HEK293 (cell line): ENCODE results near the gene DRP2.

Source experiments
- CTCF ChIA-PET: fragments of 350-600 bp; formaldehyde crosslinking; extraction: SDS; loops from one replicate; lab custom pipeline; 2021; ENCODE audit warnings: antibody characterized with exemption; lab: Yijun Ruan, JAX
- POLR2A ChIA-PET: fragments of 300-600 bp; formaldehyde crosslinking; extraction: SDS; loops from one replicate; lab custom pipeline; 2020; ENCODE audit warnings: antibody characterized with exemption, inconsistent platforms; lab: Yijun Ruan, JAX
- H3K27ac ChIP-seq: fragments of 200-500 bp; sonication (Bioruptor generic); 2 replicates; pipeline ENCODE4 v1.5.1; 2014; ENCODE audit warnings: low read depth, low read length, control low read depth, inconsistent platforms; ENCODE audit errors: extremely low read depth
- H3K36me3 ChIP-seq, 2 experiments: fragments of 200-500 bp in 1 of 2; sonication (Bioruptor generic) in 1 of 2; 1 replicate in 1 of 2; 2 replicates in 1 of 2; pipeline ENCODE4 v1.5.1; 2014 to 2017; ENCODE audit warnings: inconsistent platforms in 2 of 2, low read length in 2 of 2; ENCODE audit not compliant: control insufficient read depth in 2 of 2, insufficient read depth in 1 of 2
- H3K4me1 ChIP-seq: fragments of 200-500 bp; sonication (Bioruptor generic); 2 replicates; pipeline ENCODE4 v1.5.1; 2014; ENCODE audit warnings: mild to moderate bottlenecking, low read length, inconsistent platforms; ENCODE audit not compliant: control insufficient read depth, insufficient read depth
- H3K4me3 ChIP-seq: 2 replicates; pipeline ENCODE4 v1.5.1; 2011; ENCODE audit warnings: low read depth, mild to moderate bottlenecking, control low read depth, low read length, moderate library complexity
- H3K9me3 ChIP-seq: fragments of 200-500 bp; sonication (Bioruptor generic); 2 replicates; pipeline ENCODE4 v1.5.1; 2014; ENCODE audit warnings: low read depth, low read length, inconsistent platforms; ENCODE audit not compliant: control insufficient read depth, insufficient read depth
- ZFP37 ChIP-seq: fragments of 450-650 bp; formaldehyde crosslinking; IDR thresholded peaks from 2 replicates; pipeline ENCODE4 v1.5.1; 2016; ENCODE audit warnings: missing biosample characterization, missing genetic modification characterization
- ZNF10 ChIP-seq: fragments of 450-650 bp; formaldehyde crosslinking; IDR thresholded peaks from 2 replicates; pipeline ENCODE4 v1.5.1; 2017; ENCODE audit warnings: missing biosample characterization, missing genetic modification characterization
- ZNF112 ChIP-seq: fragments of 450-650 bp; formaldehyde crosslinking; IDR thresholded peaks from 2 replicates; pipeline ENCODE4 v1.5.0; 2017; ENCODE audit warnings: missing biosample characterization, missing genetic modification characterization
- ZNF157 ChIP-seq: fragments of 450-650 bp; formaldehyde crosslinking; IDR thresholded peaks from 2 replicates; pipeline ENCODE4 v1.5.1; 2016; ENCODE audit warnings: missing biosample characterization, missing genetic modification characterization
- ZNF510 ChIP-seq: fragments of 450-650 bp; formaldehyde crosslinking; IDR thresholded peaks from 2 replicates; pipeline ENCODE4 v1.5.1; 2018; ENCODE audit warnings: mild to moderate bottlenecking, missing genetic modification characterization, missing biosample characterization; ENCODE audit not compliant: insufficient replicate concordance
- ZNF560 ChIP-seq: fragments of 450-650 bp; formaldehyde crosslinking; IDR thresholded peaks from 2 replicates; pipeline ENCODE4 v1.5.1; 2017; ENCODE audit warnings: missing biosample characterization, missing genetic modification characterization, borderline replicate concordance
- ZNF701 ChIP-seq: fragments of 450-650 bp; formaldehyde crosslinking; IDR thresholded peaks from 2 replicates; pipeline ENCODE4 v1.5.1; 2016; ENCODE audit warnings: missing biosample characterization, missing genetic modification characterization
- ZNF747 ChIP-seq: fragments of 450-650 bp; formaldehyde crosslinking; IDR thresholded peaks from 2 replicates; pipeline ENCODE4 v1.5.1; 2016; ENCODE audit warnings: missing biosample characterization, missing genetic modification characterization
- TF ChIP-seq, protein P1 (sequence below): fragments of 450-650 bp; formaldehyde crosslinking; IDR thresholded peaks from 2 replicates; pipeline ENCODE4 v1.5.1; 2016; ENCODE audit warnings: missing biosample characterization, missing genetic modification characterization, borderline replicate concordance
- TF ChIP-seq, protein P2 (sequence below): fragments of 450-650 bp; formaldehyde crosslinking; IDR thresholded peaks from 2 replicates; pipeline ENCODE4 v1.5.1; 2016; ENCODE audit warnings: missing biosample characterization, missing genetic modification characterization
- TF ChIP-seq, protein P3 (sequence below): fragments of 450-650 bp; formaldehyde crosslinking; IDR thresholded peaks from 2 replicates; pipeline ENCODE4 v1.5.1; 2016; ENCODE audit warnings: missing biosample characterization, missing genetic modification characterization
- TF ChIP-seq, protein P4 (sequence below): fragments of 450-650 bp; formaldehyde crosslinking; IDR thresholded peaks from 2 replicates; pipeline ENCODE4 v1.5.1; 2017; ENCODE audit warnings: missing biosample characterization, missing genetic modification characterization
- TF ChIP-seq, protein P5 (sequence below): fragments of 450-650 bp; formaldehyde crosslinking; conservative IDR thresholded peaks from 2 replicates; pipeline ENCODE4 v1.5.1; 2016; ENCODE audit warnings: low read depth, missing biosample characterization, missing genetic modification characterization
- TF ChIP-seq, protein P6 (sequence below): sonication (generic); formaldehyde crosslinking; IDR thresholded peaks from 2 replicates; pipeline ENCODE4 v1.8.1; 2022; ENCODE audit warnings: mild to moderate bottlenecking, moderate library complexity, missing genetic modification reagents

Gene DRP2

DNA sequence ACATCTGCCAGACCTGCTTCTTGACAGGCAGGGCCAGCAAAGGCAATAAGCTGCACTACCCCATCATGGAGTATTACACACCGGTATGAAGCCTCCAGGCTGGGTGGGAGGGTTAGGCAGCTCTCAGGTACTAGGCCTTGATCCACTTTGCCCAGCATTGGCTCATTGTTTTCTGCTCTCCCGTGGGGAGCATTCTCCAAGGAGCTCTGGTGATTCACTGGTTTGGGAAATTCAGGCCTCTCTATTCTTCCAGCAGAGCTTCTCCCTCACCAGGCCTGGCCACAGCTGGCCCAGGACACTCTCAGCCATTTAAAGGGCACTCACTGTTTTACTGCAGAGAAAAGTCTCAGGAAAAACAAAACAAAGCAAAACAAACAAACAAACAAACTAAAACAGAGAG, 33.0 kb downstream of the DRP2 start:
- Histone ChIP-seq H3K27ac (no peak overlapping the region), H3K36me3 (no peaks in the 10 kb centered on the region), H3K4me1 (no peaks in the 10 kb centered on the region), H3K4me3 (no peak overlapping the region), H3K9me3 (no peaks in the 10 kb centered on the region)
- POLR2A ChIA-PET, result no interaction called here
- TF ChIP-seq ZNF10 (tag by site-specific recombination), result no peak
- TF ChIP-seq, protein P1, sequence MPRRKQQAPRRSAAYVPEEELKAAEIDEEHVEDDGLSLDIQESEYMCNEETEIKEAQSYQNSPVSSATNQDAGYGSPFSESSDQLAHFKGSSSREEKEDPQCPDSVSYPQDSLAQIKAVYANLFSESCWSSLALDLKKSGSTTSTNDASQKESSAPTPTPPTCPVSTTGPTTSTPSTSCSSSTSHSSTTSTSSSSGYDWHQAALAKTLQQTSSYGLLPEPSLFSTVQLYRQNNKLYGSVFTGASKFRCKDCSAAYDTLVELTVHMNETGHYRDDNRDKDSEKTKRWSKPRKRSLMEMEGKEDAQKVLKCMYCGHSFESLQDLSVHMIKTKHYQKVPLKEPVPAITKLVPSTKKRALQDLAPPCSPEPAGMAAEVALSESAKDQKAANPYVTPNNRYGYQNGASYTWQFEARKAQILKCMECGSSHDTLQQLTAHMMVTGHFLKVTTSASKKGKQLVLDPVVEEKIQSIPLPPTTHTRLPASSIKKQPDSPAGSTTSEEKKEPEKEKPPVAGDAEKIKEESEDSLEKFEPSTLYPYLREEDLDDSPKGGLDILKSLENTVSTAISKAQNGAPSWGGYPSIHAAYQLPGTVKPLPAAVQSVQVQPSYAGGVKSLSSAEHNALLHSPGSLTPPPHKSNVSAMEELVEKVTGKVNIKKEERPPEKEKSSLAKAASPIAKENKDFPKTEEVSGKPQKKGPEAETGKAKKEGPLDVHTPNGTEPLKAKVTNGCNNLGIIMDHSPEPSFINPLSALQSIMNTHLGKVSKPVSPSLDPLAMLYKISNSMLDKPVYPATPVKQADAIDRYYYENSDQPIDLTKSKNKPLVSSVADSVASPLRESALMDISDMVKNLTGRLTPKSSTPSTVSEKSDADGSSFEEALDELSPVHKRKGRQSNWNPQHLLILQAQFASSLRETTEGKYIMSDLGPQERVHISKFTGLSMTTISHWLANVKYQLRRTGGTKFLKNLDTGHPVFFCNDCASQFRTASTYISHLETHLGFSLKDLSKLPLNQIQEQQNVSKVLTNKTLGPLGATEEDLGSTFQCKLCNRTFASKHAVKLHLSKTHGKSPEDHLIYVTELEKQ (tag by site-specific recombination), result no peak
- TF ChIP-seq, protein P2, sequence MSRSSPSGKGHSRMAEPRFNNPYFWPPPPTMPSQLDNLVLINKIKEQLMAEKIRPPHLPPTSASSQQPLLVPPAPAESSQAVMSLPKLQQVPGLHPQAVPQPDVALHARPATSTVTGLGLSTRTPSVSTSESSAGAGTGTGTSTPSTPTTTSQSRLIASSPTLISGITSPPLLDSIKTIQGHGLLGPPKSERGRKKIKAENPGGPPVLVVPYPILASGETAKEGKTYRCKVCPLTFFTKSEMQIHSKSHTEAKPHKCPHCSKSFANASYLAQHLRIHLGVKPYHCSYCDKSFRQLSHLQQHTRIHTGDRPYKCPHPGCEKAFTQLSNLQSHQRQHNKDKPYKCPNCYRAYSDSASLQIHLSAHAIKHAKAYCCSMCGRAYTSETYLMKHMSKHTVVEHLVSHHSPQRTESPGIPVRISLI (tag by site-specific recombination), result no peak
- no peak for TF ChIP-seq ZNF112 (tag by site-specific recombination)
- TF ChIP-seq, protein P3, sequence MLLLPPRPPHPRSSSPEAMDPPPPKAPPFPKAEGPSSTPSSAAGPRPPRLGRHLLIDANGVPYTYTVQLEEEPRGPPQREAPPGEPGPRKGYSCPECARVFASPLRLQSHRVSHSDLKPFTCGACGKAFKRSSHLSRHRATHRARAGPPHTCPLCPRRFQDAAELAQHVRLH (tag by site-specific recombination), result no peak
- TF ChIP-seq, protein P4, sequence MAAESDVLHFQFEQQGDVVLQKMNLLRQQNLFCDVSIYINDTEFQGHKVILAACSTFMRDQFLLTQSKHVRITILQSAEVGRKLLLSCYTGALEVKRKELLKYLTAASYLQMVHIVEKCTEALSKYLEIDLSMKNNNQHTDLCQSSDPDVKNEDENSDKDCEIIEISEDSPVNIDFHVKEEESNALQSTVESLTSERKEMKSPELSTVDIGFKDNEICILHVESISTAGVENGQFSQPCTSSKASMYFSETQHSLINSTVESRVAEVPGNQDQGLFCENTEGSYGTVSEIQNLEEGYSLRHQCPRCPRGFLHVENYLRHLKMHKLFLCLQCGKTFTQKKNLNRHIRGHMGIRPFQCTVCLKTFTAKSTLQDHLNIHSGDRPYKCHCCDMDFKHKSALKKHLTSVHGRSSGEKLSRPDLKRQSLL (tag by site-specific recombination), result no peak
- TF ChIP-seq ZNF701 (tag by site-specific recombination), result no peak
- no peak for TF ChIP-seq ZNF510 (tag by site-specific recombination)
- TF ChIP-seq ZNF560 (tag by site-specific recombination), result no peak
- TF ChIP-seq, protein P5, sequence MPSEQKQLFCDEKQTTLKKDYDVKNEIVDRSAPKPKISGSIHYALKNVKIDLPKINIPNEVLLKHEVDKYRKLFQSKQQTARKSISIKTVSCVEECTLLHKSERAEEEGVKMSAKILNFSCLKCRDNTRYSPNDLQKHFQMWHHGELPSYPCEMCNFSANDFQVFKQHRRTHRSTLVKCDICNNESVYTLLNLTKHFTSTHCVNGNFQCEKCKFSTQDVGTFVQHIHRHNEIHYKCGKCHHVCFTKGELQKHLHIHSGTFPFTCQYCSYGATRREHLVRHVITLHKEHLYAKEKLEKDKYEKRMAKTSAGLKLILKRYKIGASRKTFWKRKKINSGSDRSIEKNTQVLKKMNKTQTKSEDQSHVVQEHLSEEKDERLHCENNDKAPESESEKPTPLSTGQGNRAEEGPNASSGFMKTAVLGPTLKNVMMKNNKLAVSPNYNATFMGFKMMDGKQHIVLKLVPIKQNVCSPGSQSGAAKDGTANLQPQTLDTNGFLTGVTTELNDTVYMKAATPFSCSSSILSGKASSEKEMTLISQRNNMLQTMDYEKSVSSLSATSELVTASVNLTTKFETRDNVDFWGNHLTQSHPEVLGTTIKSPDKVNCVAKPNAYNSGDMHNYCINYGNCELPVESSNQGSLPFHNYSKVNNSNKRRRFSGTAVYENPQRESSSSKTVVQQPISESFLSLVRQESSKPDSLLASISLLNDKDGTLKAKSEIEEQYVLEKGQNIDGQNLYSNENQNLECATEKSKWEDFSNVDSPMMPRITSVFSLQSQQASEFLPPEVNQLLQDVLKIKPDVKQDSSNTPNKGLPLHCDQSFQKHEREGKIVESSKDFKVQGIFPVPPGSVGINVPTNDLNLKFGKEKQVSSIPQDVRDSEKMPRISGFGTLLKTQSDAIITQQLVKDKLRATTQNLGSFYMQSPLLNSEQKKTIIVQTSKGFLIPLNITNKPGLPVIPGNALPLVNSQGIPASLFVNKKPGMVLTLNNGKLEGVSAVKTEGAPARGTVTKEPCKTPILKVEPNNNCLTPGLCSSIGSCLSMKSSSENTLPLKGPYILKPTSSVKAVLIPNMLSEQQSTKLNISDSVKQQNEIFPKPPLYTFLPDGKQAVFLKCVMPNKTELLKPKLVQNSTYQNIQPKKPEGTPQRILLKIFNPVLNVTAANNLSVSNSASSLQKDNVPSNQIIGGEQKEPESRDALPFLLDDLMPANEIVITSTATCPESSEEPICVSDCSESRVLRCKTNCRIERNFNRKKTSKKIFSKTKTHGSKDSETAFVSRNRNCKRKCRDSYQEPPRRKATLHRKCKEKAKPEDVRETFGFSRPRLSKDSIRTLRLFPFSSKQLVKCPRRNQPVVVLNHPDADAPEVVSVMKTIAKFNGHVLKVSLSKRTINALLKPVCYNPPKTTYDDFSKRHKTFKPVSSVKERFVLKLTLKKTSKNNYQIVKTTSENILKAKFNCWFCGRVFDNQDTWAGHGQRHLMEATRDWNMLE (tag by site-specific recombination), result no peak
- no peak for TF ChIP-seq ZNF157 (tag by site-specific recombination)
- TF ChIP-seq ZNF747, result no peak
- no peak for TF ChIP-seq ZFP37
- TF ChIP-seq, protein P6, sequence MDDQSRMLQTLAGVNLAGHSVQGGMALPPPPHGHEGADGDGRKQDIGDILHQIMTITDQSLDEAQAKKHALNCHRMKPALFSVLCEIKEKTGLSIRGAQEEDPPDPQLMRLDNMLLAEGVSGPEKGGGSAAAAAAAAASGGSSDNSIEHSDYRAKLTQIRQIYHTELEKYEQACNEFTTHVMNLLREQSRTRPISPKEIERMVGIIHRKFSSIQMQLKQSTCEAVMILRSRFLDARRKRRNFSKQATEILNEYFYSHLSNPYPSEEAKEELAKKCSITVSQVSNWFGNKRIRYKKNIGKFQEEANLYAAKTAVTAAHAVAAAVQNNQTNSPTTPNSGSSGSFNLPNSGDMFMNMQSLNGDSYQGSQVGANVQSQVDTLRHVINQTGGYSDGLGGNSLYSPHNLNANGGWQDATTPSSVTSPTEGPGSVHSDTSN (CRISPR knock-in tag), result no peak
- CTCF ChIA-PET, result no interaction called here
